Endothelial cell of umbilical vein (primary cell): ENCODE results near the gene RFC2.

Experiments
- CTCF ChIP-seq, 2 donors: IDR thresholded peaks; 1 replicate in 1 of 2; 2 replicates in 1 of 2; pipeline ENCODE4 v1.5.1; 2011; ENCODE audit warnings: low read length in 2 of 2, mild to moderate bottlenecking in 2 of 2, moderate library complexity in 2 of 2, control low read depth in 1 of 2, inconsistent platforms in 1 of 2, low read depth in 1 of 2; ENCODE audit not compliant: insufficient read depth in 1 of 2; ENCODE audit errors: extremely low read depth in 1 of 2
- EZH2 ChIP-seq: IDR thresholded peaks from 2 replicates; pipeline ENCODE4 v1.6.1; 2012; ENCODE audit warnings: borderline replicate concordance, low read depth, mild to moderate bottlenecking, moderate library complexity, low read length, inconsistent platforms; ENCODE audit not compliant: severe bottlenecking
- FOS ChIP-seq: IDR thresholded peaks from 2 replicates; pipeline ENCODE4 v1.6.1; 2011; ENCODE audit warnings: mild to moderate bottlenecking, low read length, moderate library complexity, borderline replicate concordance; ENCODE audit not compliant: insufficient read depth
- GATA2 ChIP-seq: IDR thresholded peaks from 2 replicates; pipeline ENCODE4 v1.7.0; 2011; ENCODE audit warnings: low read depth, mild to moderate bottlenecking, moderate library complexity, mixed read lengths, low read length; ENCODE audit not compliant: insufficient read length, insufficient read depth
- JUN ChIP-seq: IDR thresholded peaks from 2 replicates; pipeline ENCODE4 v1.6.1; 2011; ENCODE audit warnings: borderline replicate concordance, low read depth; ENCODE audit not compliant: insufficient read length, insufficient read depth
- MYC ChIP-seq: IDR thresholded peaks from one replicate; pipeline ENCODE4 v1.6.1; 2011; ENCODE audit warnings: mild to moderate bottlenecking, low read depth, low read length
- POLR2A ChIP-seq: IDR thresholded peaks from 2 replicates; pipeline ENCODE4 v1.6.1; 2012; ENCODE audit warnings: low read depth, mild to moderate bottlenecking, control low read depth, low read length
- POLR2AphosphoS5 ChIP-seq: IDR thresholded peaks from 2 replicates; pipeline ENCODE4 v1.6.1; 2012; ENCODE audit warnings: low read depth, mild to moderate bottlenecking, control low read depth, low read length, moderate library complexity; ENCODE audit not compliant: insufficient read depth

GRCh38 chr7:74269757-74270277 lies 15.6 kb upstream of the RFC2 start:
- TF ChIP-seq CTCF (IDR thresholded peaks at IDR 0.05; ENCODE audit: extremely low read depth in 1 of 2, insufficient read depth in 1 of 2, low read depth in 1 of 2, low read length in 2 of 2) (no peak), JUN (no peak), POLR2A (no peak), EZH2 (no peak), POLR2AphosphoS5 (no peak), FOS (no peak), GATA2 (no peak), MYC (no peak)
